ENCODE data around the gene SLC35E1. TPM values are rescaled to one million over a fixed set of nuclear protein-coding genes. Genes with fewer than 3 reads are reported as not detected.

The SLC35E1 gene
- total and polyA plus RNA-seq, 2 of the 13 experiments (the other 11 are each of a cell fraction or from before 2014, with no cell fraction given): 21.2 to 46.5 TPM

DNA sequence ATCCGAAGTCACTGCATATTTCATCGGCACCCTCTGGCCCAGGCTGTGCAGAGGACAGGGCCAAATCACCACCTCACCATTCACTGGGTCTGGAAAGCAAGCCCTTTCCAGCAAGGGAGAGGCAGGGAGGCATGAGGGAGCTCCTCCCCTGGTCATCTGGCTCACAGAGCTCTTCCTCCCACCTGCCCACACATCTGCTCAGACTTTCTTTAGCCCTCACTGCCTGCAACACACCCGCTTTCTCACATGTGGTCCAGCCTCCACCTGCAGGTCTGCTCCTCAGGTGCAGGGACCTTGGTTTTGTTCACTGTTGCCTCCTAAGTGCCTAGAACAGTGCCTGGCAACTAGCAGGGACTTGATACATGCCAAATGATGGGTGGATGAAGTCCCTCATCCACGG lies 21.0 kb upstream of the SLC35E1 start:
- ChIA-PET CTCF (ENCODE audit: low intra/inter-chr PET ratio, low total read pairs) (no interaction called here), POLR2A (no interaction called here)
- Histone ChIP-seq H3K9me3 (ENCODE audit: low read length) (no peaks in the 10 kb centered on the region), H3K4me2 (ENCODE audit: low read depth, low read length) (no peak overlapping the region), H3K4me1 (ENCODE audit: insufficient read depth, low read length) (peaks cover 13% of the 10 kb centered on the region), H3K36me3 (replicated peaks in 1 of 2; ENCODE audit: control insufficient read depth in 1 of 2, insufficient read depth in 2 of 2, low read length in 2 of 2) (peaks cover 0 to 4% of the 10 kb centered on the region in 2 experiments; a peak in 1 of 5 replicates), H3K9ac (ENCODE audit: insufficient read depth, low read depth, low read length) (no peak overlapping the region), H3K79me2 (ENCODE audit: insufficient read depth, low read length) (peaks cover 90% of the 10 kb centered on the region), H3K27me3 (ENCODE audit: control insufficient read depth in 1 of 2, insufficient read depth in 2 of 2, low read length in 2 of 2) (no peaks in the 10 kb centered on the region), H2AFZ (ENCODE audit: low read length) (no peak overlapping the region), H3K27ac (ENCODE audit: extremely low read length, insufficient read depth, low read length) (no peak overlapping the region), H3K4me3 (replicated peaks in 1 of 3; ENCODE audit: insufficient read depth in 1 of 3, low read depth in 2 of 3, low read length in 3 of 3) (no peak overlapping the region), H4K20me1 (ENCODE audit: insufficient read depth, low read length) (peaks cover 10% of the 10 kb centered on the region)
- BruUV-seq (replicated peaks): no TSS peak
- FAIRE-seq (no peak), ATAC-seq (no peak), DNase-seq (ENCODE audit: low spot score) (no peak)
- in situ Hi-C loops (cut with HindIII; ENCODE audit: extremely low pct_ligation_motif_present, low pct_unique_long_range_greater_than_20kb) (no loop called here), intact Hi-C loops (cut with micrococcal nuclease; ENCODE audit: unreplicated experiment) (no loop called here)
- WGBS (ENCODE audit: low lambda C conversion rate): 100% methylated on average over 3 of the region's 4 CpGs
- TF ChIP-seq MXD4 (CRISPR knock-in tag; IDR thresholded peaks at IDR 0.05) (no peak), AGO1 (IDR thresholded peaks at IDR 0.05; ENCODE audit: low read depth, low read length, poor library complexity, severe bottlenecking) (no peak), ZNF605 (CRISPR knock-in tag; IDR thresholded peaks at IDR 0.05) (no peak), ZNF850 (CRISPR knock-in tag; conservative IDR thresholded peaks at IDR 0.05) (no peak), CBX1 (IDR thresholded peaks at IDR 0.05; ENCODE audit: low read depth) (no peak), ZNF720 (CRISPR knock-in tag; IDR thresholded peaks at IDR 0.05) (no peak), ZNF749 (CRISPR knock-in tag; IDR thresholded peaks at IDR 0.05; ENCODE audit: borderline replicate concordance) (no peak)

DNA sequence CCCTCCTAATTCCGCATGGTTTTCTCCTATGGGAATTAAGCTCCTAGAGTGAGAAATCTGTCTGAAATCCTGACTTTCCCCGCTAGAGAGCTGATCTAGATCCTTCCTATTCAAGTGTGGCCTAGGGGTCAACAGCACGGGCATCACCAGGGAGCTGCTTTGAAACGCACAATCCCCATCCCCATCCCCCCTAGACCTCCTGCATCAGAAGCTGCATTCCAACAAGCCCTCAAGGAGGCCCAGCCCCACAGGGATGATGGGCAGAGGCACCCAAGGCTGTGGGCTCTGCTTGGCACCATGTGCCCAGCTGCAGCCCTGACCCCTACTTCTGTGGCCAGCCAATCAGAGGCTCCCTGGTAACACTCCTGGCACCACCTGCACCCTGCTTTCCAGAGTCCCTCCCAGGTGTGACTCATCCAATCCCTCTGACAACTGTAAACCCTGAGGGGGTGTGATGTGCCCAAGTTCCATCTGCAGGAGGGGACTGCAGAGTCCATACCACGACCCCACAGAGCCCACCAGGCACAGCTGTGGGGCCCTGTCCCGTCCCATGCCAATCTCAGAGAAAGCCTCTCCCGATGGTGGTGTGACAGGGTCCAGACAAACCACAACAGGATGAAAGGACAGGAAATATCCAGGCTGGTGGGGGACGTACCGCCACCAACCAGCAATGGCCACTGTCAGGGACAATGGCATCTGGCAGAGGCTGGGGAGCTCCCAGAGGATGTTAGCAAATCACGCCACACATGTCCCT lies 19.8 kb upstream of the SLC35E1 start:
- Histone ChIP-seq H2AFZ (ENCODE audit: low read length) (no peak overlapping the region), H4K20me1 (ENCODE audit: insufficient read depth, low read length) (peaks cover 4% of the 10 kb centered on the region), H3K9ac (ENCODE audit: insufficient read depth, low read depth, low read length) (no peak overlapping the region), H3K4me2 (ENCODE audit: low read depth, low read length) (no peak overlapping the region), H3K4me3 (replicated peaks in 1 of 3; ENCODE audit: insufficient read depth in 1 of 3, low read depth in 2 of 3, low read length in 3 of 3) (no peak overlapping the region), H3K27ac (ENCODE audit: extremely low read length, insufficient read depth, low read length) (no peak overlapping the region), H3K79me2 (ENCODE audit: insufficient read depth, low read length) (peaks cover 95% of the 10 kb centered on the region), H3K4me1 (ENCODE audit: insufficient read depth, low read length) (peaks cover under 1% of the 10 kb centered on the region), H3K9me3 (ENCODE audit: low read length) (no peaks in the 10 kb centered on the region), H3K27me3 (ENCODE audit: control insufficient read depth in 1 of 2, insufficient read depth in 2 of 2, low read length in 2 of 2) (no peaks in the 10 kb centered on the region), H3K36me3 (replicated peaks in 1 of 2; ENCODE audit: control insufficient read depth in 1 of 2, insufficient read depth in 2 of 2, low read length in 2 of 2) (peaks cover 0 to 4% of the 10 kb centered on the region in 2 experiments; a peak in 1 of 5 replicates)
- DNase-seq (ENCODE audit: low spot score): no peak
- CTCF ChIA-PET (ENCODE audit: low intra/inter-chr PET ratio, low total read pairs): no interaction called here
- TF ChIP-seq FOSL2 (CRISPR knock-in tag; IDR thresholded peaks at IDR 0.05) (0 out of 2 replicates have a peak, but pooled peaks have one; percentile 27), IKZF1 (IDR thresholded peaks at IDR 0.05) (no peak)
- TF ChIP-seq, protein P1, sequence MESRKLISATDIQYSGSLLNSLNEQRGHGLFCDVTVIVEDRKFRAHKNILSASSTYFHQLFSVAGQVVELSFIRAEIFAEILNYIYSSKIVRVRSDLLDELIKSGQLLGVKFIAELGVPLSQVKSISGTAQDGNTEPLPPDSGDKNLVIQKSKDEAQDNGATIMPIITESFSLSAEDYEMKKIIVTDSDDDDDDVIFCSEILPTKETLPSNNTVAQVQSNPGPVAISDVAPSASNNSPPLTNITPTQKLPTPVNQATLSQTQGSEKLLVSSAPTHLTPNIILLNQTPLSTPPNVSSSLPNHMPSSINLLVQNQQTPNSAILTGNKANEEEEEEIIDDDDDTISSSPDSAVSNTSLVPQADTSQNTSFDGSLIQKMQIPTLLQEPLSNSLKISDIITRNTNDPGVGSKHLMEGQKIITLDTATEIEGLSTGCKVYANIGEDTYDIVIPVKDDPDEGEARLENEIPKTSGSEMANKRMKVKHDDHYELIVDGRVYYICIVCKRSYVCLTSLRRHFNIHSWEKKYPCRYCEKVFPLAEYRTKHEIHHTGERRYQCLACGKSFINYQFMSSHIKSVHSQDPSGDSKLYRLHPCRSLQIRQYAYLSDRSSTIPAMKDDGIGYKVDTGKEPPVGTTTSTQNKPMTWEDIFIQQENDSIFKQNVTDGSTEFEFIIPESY (CRISPR knock-in tag; IDR thresholded peaks at IDR 0.05): 0 out of 2 replicates have a peak, but pooled peaks have one; percentile 8
- BruUV-seq (replicated peaks): no TSS peak
- in situ Hi-C loops (cut with HindIII; ENCODE audit: extremely low pct_ligation_motif_present, low pct_unique_long_range_greater_than_20kb): no loop called here
- POLR2A ChIA-PET: no interaction called here
- 100% methylated on average over 9 of the region's 10 CpGs for WGBS (ENCODE audit: low lambda C conversion rate)
- intact Hi-C loops (cut with micrococcal nuclease; ENCODE audit: unreplicated experiment): no loop called here
- FAIRE-seq: no peak
- no peak for ATAC-seq

All from HepG2 (cell line).